ENCODE results near the gene ANK3.

- TF ChIP-seq, protein P1, sequence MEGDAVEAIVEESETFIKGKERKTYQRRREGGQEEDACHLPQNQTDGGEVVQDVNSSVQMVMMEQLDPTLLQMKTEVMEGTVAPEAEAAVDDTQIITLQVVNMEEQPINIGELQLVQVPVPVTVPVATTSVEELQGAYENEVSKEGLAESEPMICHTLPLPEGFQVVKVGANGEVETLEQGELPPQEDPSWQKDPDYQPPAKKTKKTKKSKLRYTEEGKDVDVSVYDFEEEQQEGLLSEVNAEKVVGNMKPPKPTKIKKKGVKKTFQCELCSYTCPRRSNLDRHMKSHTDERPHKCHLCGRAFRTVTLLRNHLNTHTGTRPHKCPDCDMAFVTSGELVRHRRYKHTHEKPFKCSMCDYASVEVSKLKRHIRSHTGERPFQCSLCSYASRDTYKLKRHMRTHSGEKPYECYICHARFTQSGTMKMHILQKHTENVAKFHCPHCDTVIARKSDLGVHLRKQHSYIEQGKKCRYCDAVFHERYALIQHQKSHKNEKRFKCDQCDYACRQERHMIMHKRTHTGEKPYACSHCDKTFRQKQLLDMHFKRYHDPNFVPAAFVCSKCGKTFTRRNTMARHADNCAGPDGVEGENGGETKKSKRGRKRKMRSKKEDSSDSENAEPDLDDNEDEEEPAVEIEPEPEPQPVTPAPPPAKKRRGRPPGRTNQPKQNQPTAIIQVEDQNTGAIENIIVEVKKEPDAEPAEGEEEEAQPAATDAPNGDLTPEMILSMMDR (optimal IDR thresholded peaks at IDR 0.05 in 1 of 3, IDR thresholded peaks at IDR 0.05 in 1 of 3, conservative IDR thresholded peaks at IDR 0.05 in 1 of 3; ENCODE audit: extremely low read depth in 1 of 3, insufficient read depth in 2 of 3, low read length in 3 of 3) = no peak
- TF ChIP-seq EZH2 (IDR thresholded peaks at IDR 0.05; ENCODE audit: low read length) = no peak
Observed at GRCh38 chr10:60295028-60295937, 94.4 kb downstream of the ANK3 start.

Measured in keratinocyte (primary cell).